WTC11 (cell line): ENCODE data around the gene MLXIP. TPM values are rescaled to one million over a fixed set of nuclear protein-coding genes. Genes with fewer than 3 reads are reported as not detected.

Experiments
- ATAC-seq: fragments of 200-7000 bp; cut with Tn5 transposase; 2 replicates; pipeline ENCODE4 v1.10.0; 2021; ENCODE audit warnings: mild to moderate bottlenecking, moderate library complexity
- CTCF ChIA-PET: fragments of 300-600 bp; sonication (Branson Sonifier 250); formaldehyde crosslinking; loops from one replicate; lab custom pipeline; 2021; ENCODE audit warnings: antibody characterized with exemption; lab: Charles Lee
- POLR2A ChIA-PET: fragments of 350-600 bp; sonication (Branson Sonifier 250); formaldehyde crosslinking; loops from one replicate; lab custom pipeline; 2021; ENCODE audit warnings: antibody characterized with exemption; lab: Charles Lee
- DNase-seq: peaks from one replicate; pipeline ENCODE4 v3.0.0; 2021; ENCODE audit warnings: low spot score
- H3K27ac Mint-ChIP-seq: 2 replicates; pipeline ENCODE4 v1.8.0; 2021; ENCODE audit warnings: mixed read lengths
- H3K27me3 Mint-ChIP-seq: 2 replicates; pipeline ENCODE4 v1.8.0; 2021; ENCODE audit warnings: low read depth, mild to moderate bottlenecking, moderate library complexity, mixed read lengths
- H3K36me3 Mint-ChIP-seq: 2 replicates; pipeline ENCODE4 v1.8.0; 2021; ENCODE audit warnings: mixed read lengths
- H3K4me1 Mint-ChIP-seq: 2 replicates; pipeline ENCODE4 v1.8.0; 2022; ENCODE audit warnings: mixed read lengths
- H3K4me3 Mint-ChIP-seq: 2 replicates; pipeline ENCODE4 v1.8.0; 2021; ENCODE audit warnings: mild to moderate bottlenecking, moderate library complexity, mixed read lengths
- H3K9me3 Mint-ChIP-seq: 2 replicates; pipeline ENCODE4 v1.8.0; 2021; ENCODE audit warnings: mixed read lengths
- ARID4B ChIP-seq: sonication (generic); formaldehyde crosslinking; IDR thresholded peaks from 2 replicates; pipeline ENCODE4 v1.8.0; 2023; ENCODE audit warnings: missing genetic modification reagents, mild to moderate bottlenecking, borderline replicate concordance
- ATF1 ChIP-seq: sonication (generic); formaldehyde crosslinking; IDR thresholded peaks from 2 replicates; pipeline ENCODE4 v1.8.1; 2023; ENCODE audit warnings: mild to moderate bottlenecking, moderate library complexity, missing genetic modification reagents
- ATF2 ChIP-seq: sonication (generic); formaldehyde crosslinking; IDR thresholded peaks from 2 replicates; pipeline ENCODE4 v1.8.1; 2022; ENCODE audit warnings: low read depth, missing genetic modification reagents, borderline replicate concordance
- ATF3 ChIP-seq: sonication (generic); formaldehyde crosslinking; conservative IDR thresholded peaks from 2 replicates; pipeline ENCODE4 v1.8.1; 2022; ENCODE audit warnings: mild to moderate bottlenecking, missing genetic modification reagents
- ATF6 ChIP-seq: sonication (generic); formaldehyde crosslinking; IDR thresholded peaks from 2 replicates; pipeline ENCODE4 v1.8.1; 2023; ENCODE audit warnings: mild to moderate bottlenecking, missing genetic modification reagents
- CDX4 ChIP-seq: fragments of 250-450 bp; sonication (Bioruptor Pico); IDR thresholded peaks from 2 replicates; pipeline ENCODE4 v1.9.0; 2021; ENCODE audit warnings: moderate library complexity, mild to moderate bottlenecking, inconsistent platforms, borderline replicate concordance
- CTCF ChIP-seq: fragments of 200-600 bp; IDR thresholded peaks from 2 replicates; pipeline ENCODE4 v1.8.0; 2022; ENCODE audit warnings: antibody characterized with exemption
- ELF4 ChIP-seq: sonication (generic); formaldehyde crosslinking; IDR thresholded peaks from 2 replicates; pipeline ENCODE4 v1.8.1; 2022; ENCODE audit warnings: low read depth, mild to moderate bottlenecking, moderate library complexity, missing genetic modification reagents
- HMGA2 ChIP-seq: fragments of 250-450 bp; sonication (Bioruptor Pico); IDR thresholded peaks from 2 replicates; pipeline ENCODE4 v1.4.0; 2021; ENCODE audit warnings: mild to moderate bottlenecking, moderate library complexity
- KAT7 ChIP-seq: sonication (generic); formaldehyde crosslinking; IDR thresholded peaks from 2 replicates; pipeline ENCODE4 v1.8.1; 2023; ENCODE audit warnings: missing genetic modification reagents, mild to moderate bottlenecking, borderline replicate concordance
- MAX ChIP-seq: sonication (generic); formaldehyde crosslinking; IDR thresholded peaks from 2 replicates; pipeline ENCODE4 v1.8.0; 2022; ENCODE audit warnings: mild to moderate bottlenecking, missing genetic modification reagents
- NFATC4 ChIP-seq: fragments of 250-450 bp; sonication (Bioruptor Pico); IDR thresholded peaks from 2 replicates; pipeline ENCODE4 v1.9.0; 2021; ENCODE audit warnings: mild to moderate bottlenecking
- SMAD3 ChIP-seq: sonication (generic); formaldehyde crosslinking; IDR thresholded peaks from 2 replicates; pipeline ENCODE4 v1.8.0; 2022; ENCODE audit warnings: missing genetic modification reagents, mild to moderate bottlenecking, borderline replicate concordance
- TCF7 ChIP-seq: sonication (generic); formaldehyde crosslinking; IDR thresholded peaks from 2 replicates; pipeline ENCODE4 v1.8.0; 2022; ENCODE audit warnings: mild to moderate bottlenecking, low read depth, missing genetic modification reagents, moderate library complexity
- ZMAT4 ChIP-seq: fragments of 250-450 bp; sonication (Bioruptor Pico); IDR thresholded peaks from 2 replicates; pipeline ENCODE4 v1.9.0; 2021; ENCODE audit warnings: mild to moderate bottlenecking
- ZNF512 ChIP-seq: sonication (generic); formaldehyde crosslinking; IDR thresholded peaks from 2 replicates; pipeline ENCODE4 v1.8.1; 2022; ENCODE audit warnings: missing genetic modification reagents, borderline replicate concordance
- total RNA-seq: library from RNA; stranded (reverse); gene quantifications from 3 replicates; pipeline ENCODE4 v1.2.3, GENCODE V29; 2021

The MLXIP gene
- total RNA-seq, 1 experiment from 2014 or later, result 49.4 TPM

- TF ChIP-seq ARID4B, result no peak
- no peak for TF ChIP-seq SMAD3 (CRISPR knock-in tag)
- no peak for TF ChIP-seq ATF3 (CRISPR knock-in tag)
- TF ChIP-seq ATF6 (CRISPR knock-in tag), result no peak
Observed at GRCh38 chr12:122121745-122122144, 43.2 kb downstream of the MLXIP start (continued).

GRCh38 chr12:122123051-122123760 lies 44.6 kb downstream of the MLXIP start:
- Mint-ChIP-seq H3K9me3 (no peaks in the 10 kb centered on the region), H3K27me3 (no peaks in the 10 kb centered on the region), H3K4me1 (peaks cover 23% of the 10 kb centered on the region), H3K36me3 (no peaks in the 10 kb centered on the region; the same call in 1 of the 2 replicates), H3K27ac (peak overlapping the region; percentile 76), H3K4me3 (peak overlapping the region; percentile 28; the same call in 1 of the 2 replicates)
- POLR2A ChIA-PET, result interaction anchor here (0.7 to 1.2 kb wide), 2 partner anchors 35 to 43 kb away, joined by 3 to 4 read pairs; no protein-coding TSS in a partner anchor
- peak; percentile 51 for ATAC-seq
- TF ChIP-seq ATF1 (CRISPR knock-in tag), result no peak
- no peak for TF ChIP-seq MAX (CRISPR knock-in tag)
- TF ChIP-seq ZMAT4, result no peak
- TF ChIP-seq CTCF, result peak; percentile 79
- DNase-seq, result peak; percentile 86
- CTCF ChIA-PET, result interaction anchor here (0.6 to 2.9 kb wide), 29 partner anchors 8 to 1477 kb away, joined by 3 to 48 read pairs (median 6); partner anchors contain the start of genes BCL7A, CFAP251 and MLXIP

- Mint-ChIP-seq H3K36me3 (peaks cover under 1% of the 10 kb centered on the region; the same call in 1 of the 2 replicates), H3K27ac (peak overlapping the region; percentile 76), H3K4me3 (no peak overlapping the region), H3K9me3 (no peaks in the 10 kb centered on the region), H3K27me3 (no peaks in the 10 kb centered on the region), H3K4me1 (peaks cover 23% of the 10 kb centered on the region)
- DNase-seq, result no peak
- CTCF ChIA-PET, result interaction anchor here (0.7 to 2.9 kb wide), 22 partner anchors 9 to 329 kb away, joined by 3 to 48 read pairs (median 8); partner anchors contain the start of genes BCL7A, CFAP251 and MLXIP
- POLR2A ChIA-PET, result interaction anchor here (1.2 kb wide), 1 partner anchor 43 kb away, joined by 4 read pairs; no protein-coding TSS in a partner anchor
- ATAC-seq, result no peak
- TF ChIP-seq KAT7, result no peak
- TF ChIP-seq NFATC4, result no peak
- no peak for TF ChIP-seq ELF4 (CRISPR knock-in tag)
- TF ChIP-seq CDX4, result no peak
- TF ChIP-seq ATF2 (CRISPR knock-in tag), result no peak
- no peak for TF ChIP-seq MAX (CRISPR knock-in tag)
- no peak for TF ChIP-seq HMGA2 (CRISPR knock-in tag)
- no peak for TF ChIP-seq ZNF512 (CRISPR knock-in tag)
- TF ChIP-seq TCF7 (CRISPR knock-in tag), result no peak
Observed at GRCh38 chr12:122123761-122124145, 45.2 kb downstream of the MLXIP start.
